ENCODE results near the gene ANKRD2. TPM values are rescaled to one million over a fixed set of nuclear protein-coding genes. Genes with fewer than 3 reads are reported as not detected.
"Not testable (repeated sequence)": the region's sequence is repeated elsewhere in the genome, so short reads cannot be mapped to it uniquely, and the experiment has no call there.

Gene ANKRD2, protein sequence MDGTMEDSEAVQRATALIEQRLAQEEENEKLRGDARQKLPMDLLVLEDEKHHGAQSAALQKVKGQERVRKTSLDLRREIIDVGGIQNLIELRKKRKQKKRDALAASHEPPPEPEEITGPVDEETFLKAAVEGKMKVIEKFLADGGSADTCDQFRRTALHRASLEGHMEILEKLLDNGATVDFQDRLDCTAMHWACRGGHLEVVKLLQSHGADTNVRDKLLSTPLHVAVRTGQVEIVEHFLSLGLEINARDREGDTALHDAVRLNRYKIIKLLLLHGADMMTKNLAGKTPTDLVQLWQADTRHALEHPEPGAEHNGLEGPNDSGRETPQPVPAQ
- 0.34 and 1.1 TPM in 2 replicates for total RNA-seq

DNA sequence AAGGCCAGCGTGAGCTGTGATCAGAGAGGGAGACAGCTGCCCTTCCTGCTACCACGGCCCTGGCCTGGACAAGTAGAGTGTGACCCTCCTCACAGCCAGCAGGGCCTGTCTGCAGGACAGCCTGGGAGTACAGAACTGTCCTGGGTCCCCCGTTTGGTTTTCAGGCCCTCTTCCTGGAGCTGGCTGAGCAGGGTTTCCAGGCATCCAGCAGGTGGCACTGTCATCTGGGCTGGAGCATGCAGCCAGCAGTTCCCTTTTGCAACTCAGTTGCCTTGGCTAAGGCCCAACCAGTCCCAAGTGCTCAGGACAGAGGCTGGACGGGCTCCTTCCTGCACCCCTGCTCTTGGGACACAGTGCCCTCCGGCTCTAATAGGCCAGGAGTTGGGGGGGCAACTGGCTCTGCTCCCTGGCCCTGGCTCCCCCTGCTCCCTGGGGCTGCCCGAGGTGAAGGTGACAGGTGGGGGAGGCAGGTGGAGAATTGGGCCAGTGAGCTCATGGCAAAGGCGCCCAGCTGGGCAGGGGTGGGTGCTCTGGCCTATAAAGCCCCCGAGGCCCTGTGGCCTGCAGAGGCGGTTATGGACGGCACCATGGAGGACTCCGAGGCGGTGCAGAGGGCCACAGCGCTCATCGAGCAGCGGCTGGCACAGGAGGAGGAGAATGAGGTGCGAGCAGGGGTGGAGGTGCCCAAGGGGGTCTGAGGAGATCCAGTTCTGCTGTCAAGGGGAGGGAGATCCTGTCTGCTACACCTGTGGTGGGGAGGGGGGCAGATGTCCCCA, at the start of gene ANKRD2:
ANKRD2 (plus strand) TSS at position 566 of the 776 bp plus-strand sequence; CDS start at position 576, 10 bp downstream.
- peak; percentile 88 for DNase-seq

DNA sequence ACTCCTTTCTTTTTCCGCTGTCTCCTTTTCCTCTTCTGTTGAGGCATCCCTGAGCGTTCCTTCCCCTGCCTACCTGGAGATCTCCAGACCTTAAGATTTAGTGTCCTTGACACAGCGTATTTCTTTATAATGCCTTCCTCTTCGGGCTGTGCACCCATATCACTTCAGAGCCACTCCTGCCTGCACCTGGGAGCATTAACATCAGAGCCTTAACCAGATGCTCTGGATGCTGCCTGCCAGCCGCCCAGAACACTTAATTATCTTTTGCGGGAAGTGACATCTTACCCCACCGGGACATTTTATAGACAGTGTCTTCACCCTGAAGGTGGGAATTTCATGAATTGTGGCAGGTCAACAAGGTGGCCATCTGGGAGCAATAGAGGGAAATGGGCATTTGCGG, 49.6 kb upstream of the ANKRD2 start:
- no peak for DNase-seq

DNA sequence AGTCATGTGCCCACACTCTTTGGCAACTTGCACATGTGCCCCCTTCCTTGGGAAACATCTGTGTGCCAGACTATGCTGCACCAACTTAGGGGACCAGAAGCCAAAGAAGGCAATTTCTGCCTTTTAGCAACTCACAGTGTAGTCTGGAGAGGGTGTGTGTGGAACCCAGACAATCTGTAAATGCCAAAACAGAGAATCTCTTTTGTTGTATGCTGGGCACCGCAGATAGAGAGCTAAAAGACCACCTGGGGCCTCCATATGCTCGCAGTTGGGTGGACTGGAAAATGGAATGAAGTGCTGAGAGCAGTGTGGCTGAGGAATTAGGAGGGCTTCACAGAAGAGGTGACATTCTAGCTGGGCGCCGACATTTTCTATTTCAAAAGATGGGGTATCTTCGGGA, 47.5 kb upstream of the ANKRD2 start:
- no peak for DNase-seq

DNA sequence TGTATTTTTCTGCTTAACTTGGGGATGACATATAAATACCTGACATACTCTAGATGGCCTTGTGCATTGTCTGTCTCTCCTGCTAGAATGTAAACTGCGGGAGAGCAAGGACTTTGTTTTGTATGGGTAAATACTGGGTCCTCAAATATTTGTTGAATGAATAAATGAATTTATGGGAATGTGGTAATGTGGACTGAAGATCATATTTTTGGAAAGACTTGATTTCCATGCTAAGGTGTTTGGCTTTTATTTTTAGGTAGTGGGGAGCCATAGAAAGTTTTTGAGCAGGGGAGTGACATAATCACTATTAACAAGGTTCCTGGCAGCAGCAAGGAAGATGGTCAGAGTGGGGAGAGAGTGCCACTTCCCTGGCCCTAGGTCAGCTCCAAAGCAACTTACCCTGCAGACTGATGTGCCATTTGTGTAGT, 46.9 kb upstream of the ANKRD2 start:
- no peak for DNase-seq

DNA sequence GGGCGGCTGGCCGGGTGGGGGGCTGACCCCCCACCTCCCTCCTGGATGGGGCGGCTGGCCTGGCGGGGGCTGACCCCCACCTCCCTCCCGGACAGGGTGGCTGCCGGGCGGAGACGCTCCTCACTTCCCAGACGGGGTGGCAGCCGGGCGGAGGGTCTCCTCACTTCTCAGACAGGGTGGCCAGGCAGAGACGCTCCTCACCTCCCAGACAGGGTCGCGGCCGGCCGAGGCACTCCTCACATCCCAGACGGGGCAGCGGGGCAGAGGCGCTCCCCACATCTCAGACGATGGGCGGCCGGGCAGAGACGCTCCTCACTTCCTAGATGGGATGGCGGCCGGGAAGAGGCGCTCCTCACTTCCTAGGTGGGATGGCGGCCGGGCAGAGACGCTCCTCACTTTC, 43.7 kb upstream of the ANKRD2 start:
- not testable (repeated sequence) for DNase-seq

DNA sequence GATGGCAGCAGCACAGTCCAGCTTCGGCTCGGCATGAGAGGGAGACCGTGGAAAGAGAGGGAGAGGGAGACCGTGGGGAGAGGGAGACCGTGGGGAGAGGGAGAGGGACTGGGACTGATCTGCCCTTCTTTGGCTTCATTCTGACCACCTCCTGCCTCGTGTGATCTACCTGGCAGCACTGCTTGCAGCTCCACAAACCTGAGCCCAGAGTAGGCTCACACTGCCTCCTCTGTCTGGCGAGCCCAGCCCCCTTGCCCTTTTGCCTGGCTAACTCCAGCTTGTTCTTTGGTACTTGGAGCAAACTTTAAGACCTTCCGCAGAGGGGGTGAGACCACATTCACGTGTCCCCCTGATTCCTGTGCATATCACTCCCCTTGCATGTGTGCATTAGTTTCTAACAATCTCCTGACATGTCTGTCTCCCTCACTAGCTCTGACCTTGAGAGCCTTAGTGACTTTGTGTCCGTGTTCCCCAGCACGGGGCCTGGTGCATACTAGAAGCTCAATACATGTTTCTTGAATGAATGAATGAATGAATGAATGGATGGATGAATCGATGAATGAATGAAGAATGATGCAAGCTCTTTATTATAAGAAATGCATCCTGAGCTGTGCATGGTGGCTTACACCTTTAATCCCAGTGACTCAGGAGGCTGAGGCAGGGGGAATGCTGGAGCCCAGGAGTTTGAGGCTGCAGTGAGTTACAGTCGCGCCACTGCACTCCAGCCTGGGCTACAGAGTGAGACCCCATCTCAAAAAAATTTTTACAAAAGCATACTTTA, 42.7 kb upstream of the ANKRD2 start:
- no peak for DNase-seq

DNA sequence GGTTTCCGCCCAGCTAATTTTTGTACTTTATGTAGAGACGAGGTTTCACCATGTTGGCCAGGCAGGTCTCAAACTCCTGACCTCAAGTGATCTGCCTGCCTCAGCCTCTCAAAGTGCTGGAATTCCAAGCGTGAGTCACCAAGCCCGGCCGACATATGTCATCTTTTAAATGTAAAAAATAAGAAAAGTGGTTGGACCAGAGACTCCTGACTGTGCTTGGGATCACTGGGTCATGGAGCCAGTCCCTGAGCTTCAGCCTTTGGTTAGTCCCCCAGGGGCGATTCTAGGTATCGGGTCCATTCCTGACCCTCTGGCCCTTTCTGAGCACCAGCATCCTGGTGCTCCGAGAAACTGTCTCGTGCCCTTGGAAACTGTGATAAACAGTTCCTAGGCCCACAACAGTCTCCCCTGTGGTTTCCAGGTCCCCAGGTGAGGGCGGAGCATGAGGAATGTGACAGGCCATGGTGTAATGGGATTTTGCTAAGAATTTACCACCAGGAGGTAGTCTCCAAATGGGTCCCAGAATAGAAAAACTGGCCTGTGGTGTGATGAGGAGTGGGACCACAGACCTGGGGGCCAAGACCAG, 41.1 kb upstream of the ANKRD2 start:
- no peak for DNase-seq

DNA sequence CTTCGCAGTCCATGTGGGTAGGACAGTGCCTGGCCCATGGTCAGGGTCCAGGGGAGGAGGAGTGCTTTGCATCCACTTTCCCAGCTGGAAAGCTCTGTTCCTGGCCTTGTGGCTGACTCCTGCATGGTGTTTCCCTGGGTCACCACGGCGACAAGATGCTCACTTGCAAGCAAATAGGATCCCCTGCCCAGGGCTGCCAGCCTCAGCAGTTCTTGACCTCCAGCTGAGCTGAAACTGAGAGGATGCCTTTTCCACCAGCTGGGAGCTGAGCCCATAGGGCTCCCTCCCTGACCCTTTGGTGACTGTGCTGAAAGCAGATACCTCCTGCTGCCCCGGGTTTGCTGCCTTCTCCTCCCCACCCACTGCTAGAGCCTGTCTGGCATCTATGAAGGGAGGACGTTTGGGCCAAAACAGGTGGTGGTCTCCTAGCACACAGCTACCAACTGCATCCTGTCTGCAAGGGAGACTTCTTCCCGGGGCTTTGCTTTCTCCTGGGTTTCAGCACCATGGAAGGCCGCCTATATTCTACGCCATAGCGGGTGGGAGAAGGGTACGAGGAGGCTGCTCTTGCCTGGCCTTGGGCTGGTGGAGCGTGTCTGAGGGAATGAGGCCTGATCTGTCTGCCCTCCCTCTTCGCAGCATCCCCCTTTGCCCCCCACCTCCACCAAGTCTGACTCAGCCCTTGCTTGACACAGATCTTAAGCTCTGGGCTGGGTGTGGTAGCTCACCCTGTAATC, 39.5 kb upstream of the ANKRD2 start:
- DNase-seq = peak; percentile 35

DNA sequence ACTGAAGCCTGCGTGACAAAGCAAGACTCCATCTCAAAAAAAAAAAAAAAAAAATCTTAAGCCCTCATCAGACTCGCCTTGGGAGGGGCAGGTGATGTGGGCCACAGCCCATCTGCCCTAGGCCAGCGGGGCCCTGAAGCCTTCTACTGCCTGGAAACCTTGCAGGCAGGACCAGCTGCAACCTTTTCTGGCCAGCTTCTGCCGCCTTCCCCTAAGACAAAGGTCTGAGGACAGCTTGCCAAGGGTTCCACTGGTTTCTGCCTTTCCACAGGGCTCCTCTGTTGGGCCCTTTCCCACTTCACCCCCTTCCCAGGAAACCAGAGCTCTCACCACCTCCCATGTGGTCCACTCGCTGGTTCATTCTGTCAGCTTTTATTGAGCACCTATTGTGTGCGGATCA, 38.7 kb upstream of the ANKRD2 start:
- no peak for DNase-seq

DNA sequence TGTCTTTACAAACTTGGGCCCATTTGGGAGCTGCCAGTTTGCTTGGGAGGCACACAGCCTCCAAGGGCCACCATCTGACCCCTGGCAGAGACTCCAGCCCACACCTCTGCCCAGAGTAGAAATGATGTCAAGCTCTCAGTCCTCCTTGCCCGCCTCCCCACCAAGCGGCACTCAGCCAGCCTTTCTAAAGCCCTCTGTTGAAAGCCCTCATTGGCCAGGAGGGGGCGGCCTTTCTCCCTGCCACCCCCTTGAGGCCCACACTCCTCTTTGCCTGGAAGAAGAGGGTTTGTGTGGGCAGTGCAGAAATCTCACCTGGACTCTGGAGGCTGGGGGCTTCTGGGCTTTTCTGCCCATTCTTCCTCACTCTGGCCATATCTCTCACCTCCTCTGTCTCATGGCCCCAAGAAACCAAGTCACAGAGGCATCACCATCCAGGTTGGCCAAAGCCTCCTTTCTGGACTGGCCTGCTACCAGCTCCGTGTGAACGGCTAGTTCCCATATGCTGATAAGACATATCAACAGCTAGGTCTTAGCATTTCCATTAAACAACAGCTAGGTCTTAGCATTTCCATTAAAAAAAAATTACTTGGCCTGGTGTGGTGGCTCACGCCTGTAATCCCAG, 37.7 kb upstream of the ANKRD2 start:
- DNase-seq = peak; percentile 80

DNA sequence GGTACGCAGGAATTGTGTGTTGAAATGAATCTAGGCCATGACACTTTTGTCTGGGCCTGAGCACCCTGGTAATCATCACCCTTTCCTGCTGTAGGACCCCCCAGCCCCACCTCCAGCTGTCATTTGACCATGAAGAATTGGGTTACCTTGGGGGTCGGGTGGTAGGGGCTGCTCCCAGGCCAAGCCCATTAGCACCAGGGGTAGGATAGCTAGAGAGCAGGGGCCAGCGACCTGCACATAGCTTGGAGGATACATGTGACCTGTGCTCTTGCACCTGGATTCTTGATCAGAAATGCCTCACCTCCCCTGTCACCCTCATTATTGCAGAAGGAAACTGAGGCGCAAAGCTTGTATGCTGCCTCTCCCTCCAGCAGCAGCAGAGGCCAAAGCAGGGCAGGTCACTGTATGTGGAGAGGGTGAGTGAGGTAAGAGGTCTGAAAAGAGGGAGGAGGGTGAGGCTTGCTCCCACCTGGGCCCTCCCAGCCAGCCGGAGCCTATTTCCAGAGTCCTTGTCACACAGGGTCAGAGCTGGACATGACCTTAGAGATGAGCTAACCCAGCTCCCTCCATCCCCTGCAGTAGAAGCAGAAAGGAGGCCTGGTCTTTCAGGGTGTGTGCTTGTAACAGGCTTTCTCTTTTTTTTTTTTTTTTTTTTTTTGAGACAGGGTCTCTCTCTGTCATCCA, 35.3 kb upstream of the ANKRD2 start:
- no peak for DNase-seq

DNA sequence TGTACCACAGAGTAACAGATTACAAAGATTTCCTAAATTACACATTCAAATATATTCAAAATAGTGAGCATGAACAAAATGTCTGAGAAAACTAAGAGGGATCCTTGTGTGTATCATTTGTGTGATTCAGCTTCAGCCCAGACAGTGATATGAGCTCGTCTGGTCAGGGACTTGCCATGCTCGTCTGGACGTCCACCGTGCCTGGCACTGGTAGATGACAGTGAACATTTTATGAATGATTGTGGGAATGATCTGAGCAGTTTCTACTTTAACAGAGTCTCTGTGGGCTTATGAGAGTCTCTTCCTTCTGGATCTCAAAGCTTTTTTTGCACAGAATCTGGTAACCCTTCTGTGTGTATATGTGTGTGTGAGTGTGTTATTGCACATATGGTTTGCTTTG, 34.2 kb upstream of the ANKRD2 start:
- no peak for DNase-seq

DNA sequence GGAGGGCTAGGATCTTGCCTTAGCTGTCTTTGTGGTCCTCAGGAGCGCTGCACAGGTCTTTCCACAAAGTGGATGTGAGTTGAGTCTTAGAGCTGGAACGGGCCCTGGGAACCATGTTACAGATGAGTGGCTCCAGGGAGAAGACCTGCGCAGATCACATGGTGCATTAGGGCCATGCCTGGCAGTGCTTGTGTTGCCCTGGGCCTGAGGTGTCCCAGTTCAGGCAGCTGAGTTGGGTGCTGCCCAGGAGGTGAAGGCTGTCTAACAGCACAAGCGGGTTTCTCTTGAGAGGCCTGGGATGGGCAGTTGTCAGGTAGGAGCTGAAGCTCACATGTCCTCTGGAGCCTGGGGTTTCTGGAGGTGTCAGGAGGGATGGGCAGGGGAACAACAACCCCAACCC, 33.7 kb upstream of the ANKRD2 start:
- DNase-seq = no peak

DNA sequence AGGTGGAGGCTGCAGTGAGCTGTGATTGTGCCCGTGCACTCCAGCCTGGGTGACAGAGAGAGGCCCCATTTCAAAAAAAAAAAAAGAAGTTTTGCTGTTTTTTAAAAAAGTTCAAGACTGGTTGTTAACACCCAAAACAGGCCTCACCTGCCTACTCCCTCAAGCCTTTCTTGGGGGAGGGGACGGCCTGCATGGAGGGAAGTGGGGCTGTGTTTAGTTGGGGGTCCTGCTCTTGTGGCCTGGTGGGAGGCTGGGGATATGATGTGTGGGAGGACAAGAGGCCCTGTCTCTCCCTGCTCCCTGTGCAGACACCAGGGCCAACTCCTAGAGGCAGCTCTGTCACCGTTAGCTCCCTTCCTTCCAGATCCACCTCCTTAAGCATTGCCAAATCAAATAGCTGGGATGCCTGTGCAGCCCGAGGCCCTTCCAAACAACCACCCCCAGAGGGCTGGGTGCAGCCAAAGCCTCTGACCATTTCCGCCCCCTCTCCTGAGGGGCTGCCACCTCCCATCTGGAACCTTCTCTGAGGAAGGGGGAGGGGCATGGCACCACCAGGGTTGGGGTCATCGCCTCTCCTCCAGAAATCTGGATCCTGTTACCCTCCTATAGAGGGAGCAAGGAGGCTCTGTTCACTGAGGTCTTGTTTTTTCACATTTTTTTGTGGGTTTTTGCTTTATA, 32.9 kb upstream of the ANKRD2 start:
- DNase-seq = no peak

DNA sequence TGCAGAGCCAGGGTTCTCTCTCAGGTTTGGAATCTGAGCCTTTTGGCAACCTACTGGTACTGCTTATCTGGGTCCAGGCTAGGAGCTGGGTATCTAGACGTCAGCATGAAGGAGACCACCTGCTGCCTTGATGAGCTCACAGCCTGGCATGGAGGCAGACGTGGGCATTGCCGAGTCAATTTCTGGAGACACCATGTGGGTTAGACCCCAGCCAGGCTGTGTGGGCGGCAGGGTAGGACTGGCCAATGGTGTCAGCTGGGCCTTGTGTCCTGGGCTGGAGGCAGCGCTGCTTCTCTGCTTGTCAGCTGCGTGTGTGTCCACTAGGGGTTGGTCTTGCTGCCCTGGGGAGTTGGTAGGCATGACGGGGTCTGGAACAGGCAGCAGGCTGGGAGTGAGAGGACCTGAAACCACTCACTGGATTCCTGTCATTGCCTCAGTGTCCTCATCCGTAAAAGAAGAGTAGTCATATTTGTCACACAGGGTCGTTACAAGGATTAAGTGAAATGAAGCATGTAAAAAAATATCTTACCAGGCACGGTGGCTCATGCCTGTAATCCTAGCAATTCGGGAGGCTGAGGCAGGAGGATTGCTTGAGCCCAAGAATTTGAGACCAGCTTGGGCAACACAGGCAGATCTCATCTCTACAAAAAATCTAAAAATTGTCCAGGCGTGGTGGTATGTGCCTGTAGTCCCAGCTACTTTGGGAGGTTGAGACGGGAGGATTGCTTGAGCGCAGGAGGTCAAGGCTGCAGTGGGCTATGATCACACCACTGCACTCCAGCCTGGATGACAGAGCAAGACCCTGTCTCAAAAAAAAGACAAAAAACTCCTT, 31.7 kb upstream of the ANKRD2 start:
- no peak for DNase-seq

DNA sequence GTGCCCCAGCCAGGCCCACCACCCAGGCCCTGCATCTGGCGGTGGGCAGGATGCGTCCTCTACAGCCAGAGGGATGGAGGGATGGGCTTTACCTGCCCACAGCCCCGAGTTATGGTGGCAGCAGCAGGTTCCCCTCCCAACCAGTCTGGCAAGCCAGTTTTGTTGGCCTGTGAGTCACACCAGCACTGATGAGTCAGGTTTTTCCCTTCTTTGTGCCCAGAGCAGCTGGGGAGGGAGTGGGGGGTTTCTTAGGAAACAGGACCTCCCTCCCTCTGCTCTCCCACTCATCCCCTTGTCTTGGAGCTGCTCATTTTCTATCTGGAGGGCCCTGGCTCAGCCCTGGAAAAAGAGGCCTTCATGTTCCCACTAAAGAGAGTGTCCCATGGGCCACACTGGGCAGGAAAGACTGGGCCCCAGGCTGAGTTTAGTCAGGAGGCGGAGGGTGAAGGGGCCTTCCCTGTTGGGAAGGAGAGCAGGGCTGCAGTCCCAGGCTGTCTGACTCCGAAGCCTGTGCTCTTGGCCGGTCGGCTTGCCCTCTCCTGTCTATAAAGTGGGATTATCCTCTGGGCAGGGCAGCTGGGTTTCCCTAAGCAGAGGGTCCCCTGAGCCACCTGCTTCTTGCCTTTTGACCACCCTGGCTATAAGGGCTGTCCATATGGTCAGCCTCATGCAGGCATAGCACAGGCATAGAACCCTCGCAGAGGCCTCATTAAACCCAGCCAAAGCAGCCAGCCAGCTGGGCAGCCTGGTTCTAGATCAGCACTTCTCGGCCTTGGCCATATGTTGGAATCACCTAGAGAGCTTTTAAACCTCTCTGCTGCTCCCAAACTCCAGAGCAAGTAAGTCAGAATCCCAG, 30.2 kb upstream of the ANKRD2 start:
- peak; percentile 97 for DNase-seq

DNA sequence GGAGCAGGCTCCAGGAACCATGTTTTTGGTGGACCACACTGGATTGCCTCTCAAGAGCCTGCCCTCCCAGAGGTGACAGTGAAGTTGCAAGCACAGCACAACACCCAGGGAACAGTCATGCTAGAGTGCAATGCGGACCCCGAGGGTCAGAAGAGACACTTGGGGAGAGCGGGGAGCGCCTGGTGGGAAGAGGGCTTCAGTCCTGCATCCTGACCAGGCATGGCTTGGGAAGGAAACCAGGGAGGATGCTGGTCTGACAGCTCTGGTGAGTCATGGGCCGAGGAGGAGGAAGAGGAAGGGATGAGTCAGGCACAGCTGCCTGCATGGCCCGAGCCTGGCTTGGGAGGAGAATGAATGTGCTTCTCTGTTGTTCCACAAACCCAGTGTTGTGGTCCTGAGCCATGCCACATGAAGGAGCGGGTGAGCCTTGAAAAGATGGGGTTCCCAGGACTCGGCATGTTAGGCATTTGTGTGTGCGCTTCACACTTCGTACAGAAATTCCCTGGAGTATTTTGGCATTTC, 29.5 kb upstream of the ANKRD2 start:
- DNase-seq = peak; percentile 99

Data from dermis blood vessel endothelial cell (primary cell).